ENCODE data around the gene SLC25A30. TPM values are rescaled to one million over a fixed set of nuclear protein-coding genes. Genes with fewer than 3 reads are reported as not detected.
"Not testable (repeated sequence)": the region's sequence is repeated elsewhere in the genome, so short reads cannot be mapped to it uniquely, and the experiment has no call there.

SLC25A30 gene
- total RNA-seq, 2 experiments from 2014 or later = 17.5 to 17.6 TPM

DNA sequence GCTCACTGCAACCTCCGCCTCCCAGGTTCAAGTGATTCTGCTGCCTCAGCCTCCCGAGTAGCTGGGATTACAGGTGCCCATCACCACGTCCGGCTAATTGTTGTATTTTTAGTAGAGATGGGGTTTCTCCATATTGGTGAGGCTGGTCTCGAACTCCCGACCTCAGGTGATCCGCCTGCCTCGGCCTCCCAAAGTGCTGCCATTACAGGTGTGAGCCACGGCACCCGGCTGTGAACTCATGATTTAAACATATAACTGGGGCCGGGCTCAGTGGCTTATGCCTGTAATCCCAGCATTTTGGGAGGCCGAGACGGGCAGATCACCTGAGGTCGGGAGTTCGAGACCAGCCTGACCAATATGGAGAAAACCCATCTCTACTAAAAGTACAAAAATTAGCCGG is 1.2 kb upstream of the SLC25A30 start:
- H3K36me3 Mint-ChIP-seq (ENCODE audit: low read depth); DNase-seq; H3K27me3 Mint-ChIP-seq; H3K27ac Mint-ChIP-seq; H3K9me3 Mint-ChIP-seq; H3K4me3 Mint-ChIP-seq: not testable (repeated sequence)
- CTCF ChIA-PET = interaction anchor here (3.7 kb wide), 1 partner anchor 46 kb away, joined by 17 read pairs; the partner anchor contains the start of gene COG3
- POLR2A ChIA-PET = interaction anchor here (1.3 kb wide), 1 partner anchor 25 kb away, joined by 4 read pairs; no protein-coding TSS in a partner anchor
- H3K4me1 Mint-ChIP-seq = peaks cover 18% of the 10 kb centered on the region

DNA sequence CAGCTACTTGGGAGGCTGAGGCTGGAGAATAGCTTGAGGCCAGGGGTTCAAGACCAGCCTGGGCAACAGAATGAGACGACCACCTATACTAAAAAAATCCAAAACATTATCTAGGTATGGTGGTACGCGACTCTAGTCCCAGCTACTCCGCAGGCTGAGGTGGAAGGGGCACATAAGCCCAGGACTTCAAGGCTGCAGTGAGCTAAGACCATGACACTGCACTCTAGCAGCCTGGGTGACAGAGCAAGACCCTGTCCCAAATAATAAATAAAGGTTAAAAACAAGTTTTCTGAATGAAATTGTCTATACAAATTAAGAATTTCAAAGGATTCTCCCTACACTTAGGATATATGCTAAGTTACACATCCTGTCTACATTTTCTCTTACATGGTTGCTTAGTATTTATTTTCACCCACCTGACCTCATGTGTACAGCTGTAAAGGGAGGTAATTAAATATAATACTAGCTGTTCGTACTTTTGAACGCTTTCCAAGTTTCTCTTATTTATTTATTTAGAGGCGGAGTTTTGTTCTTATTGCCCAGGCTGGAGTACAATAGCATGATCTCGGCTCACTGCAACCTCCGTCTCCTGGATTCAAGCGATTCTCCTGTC is 1.6 kb downstream of the SLC25A30 start:
- H3K36me3 Mint-ChIP-seq (ENCODE audit: low read depth) = peaks cover 7% of the 10 kb centered on the region
- POLR2A ChIA-PET = interaction anchor here (0.8 to 5.0 kb wide), 10 partner anchors 11 to 84 kb away, joined by 3 to 70 read pairs (median 14); partner anchors contain the start of genes COG3 and TPT1
- peak overlapping the region; percentile 85 for H3K4me3 Mint-ChIP-seq
- no peaks in the 10 kb centered on the region for H3K9me3 Mint-ChIP-seq
- CTCF ChIA-PET = interaction anchor here (0.6 to 3.7 kb wide), 10 partner anchors 12 to 149 kb away, joined by 3 to 30 read pairs (median 8); partner anchors contain the start of genes COG3 and TPT1
- H3K27me3 Mint-ChIP-seq = peaks cover 2% of the 10 kb centered on the region
- H3K27ac Mint-ChIP-seq = peak overlapping the region; percentile 96
- no peak for DNase-seq
- peaks cover 18% of the 10 kb centered on the region for H3K4me1 Mint-ChIP-seq

DNA sequence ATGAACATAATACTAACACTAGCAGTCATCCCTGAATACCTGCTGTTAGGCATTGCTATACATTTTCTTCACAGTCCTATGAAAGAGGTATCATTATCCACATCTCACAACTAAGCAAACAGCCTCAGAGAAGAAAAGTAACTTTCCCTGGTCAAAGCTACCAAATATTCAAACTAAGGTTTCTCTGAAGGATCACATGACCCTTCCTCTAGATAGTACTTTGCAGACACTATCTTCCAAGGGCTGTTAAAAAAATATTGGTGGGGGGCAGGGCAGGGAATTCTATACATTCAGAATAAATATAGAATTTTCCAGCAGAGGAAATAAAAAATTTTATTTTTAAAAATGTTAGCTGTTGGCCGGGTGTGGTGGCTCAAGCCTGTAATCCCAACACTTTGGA is 3.1 kb downstream of the SLC25A30 start:
- H3K4me3 Mint-ChIP-seq = peak overlapping the region; percentile 19
- peaks cover 21% of the 10 kb centered on the region for H3K4me1 Mint-ChIP-seq
- ChIA-PET CTCF (interaction anchor here (0.7 to 3.6 kb wide), 3 partner anchors 11 to 310 kb away, joined by 4 to 11 read pairs (median 7); no protein-coding TSS in a partner anchor), POLR2A (interaction anchor here (1.7 to 5.0 kb wide), 2 partner anchors 10 to 19 kb away, joined by 7 to 41 read pairs; no protein-coding TSS in a partner anchor)
- H3K9me3 Mint-ChIP-seq = no peaks in the 10 kb centered on the region
- no peak for DNase-seq
- H3K36me3 Mint-ChIP-seq (ENCODE audit: low read depth) = peaks cover 16% of the 10 kb centered on the region
- H3K27ac Mint-ChIP-seq = no peak overlapping the region
- peaks cover 2% of the 10 kb centered on the region for H3K27me3 Mint-ChIP-seq

DNA sequence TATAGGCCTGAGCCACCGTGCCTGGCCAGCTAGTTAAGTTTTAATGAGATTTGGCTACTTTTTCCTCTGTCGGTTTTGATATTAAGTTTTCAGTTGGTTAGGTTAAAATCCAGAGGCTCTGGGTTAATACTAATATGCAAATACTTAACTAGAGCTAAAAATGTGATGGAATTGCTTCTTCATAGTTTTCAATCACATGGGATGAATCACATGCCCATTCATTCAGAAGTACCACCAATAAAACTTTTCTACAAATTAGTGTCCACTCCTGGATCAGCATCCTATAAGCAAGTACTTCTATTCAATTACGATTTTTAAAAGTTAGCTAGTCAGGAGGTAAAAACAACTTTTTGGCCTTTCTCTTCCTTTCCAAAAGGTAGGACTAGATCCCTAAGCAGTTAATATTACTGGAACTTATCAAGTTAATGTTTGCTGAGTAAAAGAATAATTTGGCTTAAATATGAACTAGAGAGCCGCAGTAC is 4.3 kb downstream of the SLC25A30 start:
- Mint-ChIP-seq H3K27me3 (peaks cover 2% of the 10 kb centered on the region), H3K9me3 (no peaks in the 10 kb centered on the region), H3K4me3 (no peak overlapping the region), H3K27ac (no peak overlapping the region), H3K36me3 (ENCODE audit: low read depth) (peaks cover 20% of the 10 kb centered on the region), H3K4me1 (peaks cover 24% of the 10 kb centered on the region)
- ChIA-PET POLR2A (interaction anchor here (1.0 kb wide), 1 partner anchor 19 kb away, joined by 4 read pairs; no protein-coding TSS in a partner anchor), CTCF (interaction anchor here (1.3 to 2.8 kb wide), 3 partner anchors 25 to 43 kb away, joined by 3 to 10 read pairs (median 7); no protein-coding TSS in a partner anchor)
- DNase-seq = no peak

- Mint-ChIP-seq H3K27me3 (no peaks in the 10 kb centered on the region), H3K36me3 (ENCODE audit: low read depth) (peaks cover 30% of the 10 kb centered on the region), H3K4me1 (peaks cover 24% of the 10 kb centered on the region), H3K27ac (no peak overlapping the region), H3K9me3 (no peaks in the 10 kb centered on the region), H3K4me3 (no peak overlapping the region)
- CTCF ChIA-PET = interaction anchor here (1.3 to 2.8 kb wide), 2 partner anchors 27 to 41 kb away, joined by 3 to 10 read pairs; no protein-coding TSS in a partner anchor
- no peak for DNase-seq
- POLR2A ChIA-PET = interaction anchor here (1.3 to 1.5 kb wide), 2 partner anchors 13 to 14 kb away, joined by 3 to 4 read pairs; no protein-coding TSS in a partner anchor
Measured at GRCh38 chr13:45412274-45413049, 5.7 kb downstream of the SLC25A30 start.

GRCh38 chr13:45411631-45412030 is 6.5 kb downstream of the SLC25A30 start:
- peaks cover 33% of the 10 kb centered on the region for H3K36me3 Mint-ChIP-seq (ENCODE audit: low read depth)
- CTCF ChIA-PET = interaction anchor here (2.8 kb wide), 1 partner anchor 40 kb away, joined by 10 read pairs; no protein-coding TSS in a partner anchor
- DNase-seq = no peak
- POLR2A ChIA-PET = interaction anchor here (1.3 to 1.5 kb wide), 2 partner anchors 12 to 13 kb away, joined by 3 to 4 read pairs; no protein-coding TSS in a partner anchor
- H3K27ac Mint-ChIP-seq = no peak overlapping the region
- H3K27me3 Mint-ChIP-seq = no peaks in the 10 kb centered on the region
- H3K9me3 Mint-ChIP-seq = no peaks in the 10 kb centered on the region
- peaks cover 19% of the 10 kb centered on the region for H3K4me1 Mint-ChIP-seq
- no peak overlapping the region for H3K4me3 Mint-ChIP-seq

DNA sequence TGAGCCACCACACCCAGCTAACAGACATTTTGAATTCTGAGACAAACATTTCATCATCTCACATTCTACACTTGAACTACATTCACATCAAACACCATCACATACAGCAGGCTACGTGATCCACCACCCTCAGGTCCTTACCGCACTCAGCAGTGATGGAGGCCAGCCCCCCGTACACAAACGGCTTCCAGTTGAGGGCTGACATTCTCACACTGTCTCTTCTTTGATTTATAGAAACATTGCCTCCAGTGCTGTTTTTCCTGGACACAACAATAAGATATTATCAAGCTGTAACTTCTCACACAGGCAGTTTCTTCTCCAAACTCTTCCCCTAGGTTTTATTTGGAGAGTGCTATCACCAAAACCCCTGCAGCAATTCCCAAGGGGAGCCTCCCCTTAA is 7.0 kb downstream of the SLC25A30 start:
- CTCF ChIA-PET = interaction anchor here (2.8 kb wide), 1 partner anchor 40 kb away, joined by 10 read pairs; no protein-coding TSS in a partner anchor
- no peak overlapping the region for H3K4me3 Mint-ChIP-seq
- peaks cover 23% of the 10 kb centered on the region for H3K4me1 Mint-ChIP-seq
- DNase-seq = no peak
- peaks cover 37% of the 10 kb centered on the region for H3K36me3 Mint-ChIP-seq (ENCODE audit: low read depth)
- H3K27ac Mint-ChIP-seq = no peak overlapping the region
- no peaks in the 10 kb centered on the region for H3K27me3 Mint-ChIP-seq
- POLR2A ChIA-PET = interaction anchor here (0.7 to 1.5 kb wide), 2 partner anchors 8 to 13 kb away, joined by 3 to 4 read pairs; no protein-coding TSS in a partner anchor
- H3K9me3 Mint-ChIP-seq = no peaks in the 10 kb centered on the region

GRCh38 chr13:45410466-45410865 is 7.7 kb downstream of the SLC25A30 start:
- peaks cover 41% of the 10 kb centered on the region for H3K36me3 Mint-ChIP-seq (ENCODE audit: low read depth)
- H3K4me3 Mint-ChIP-seq = no peak overlapping the region
- ChIA-PET CTCF (interaction anchor here (0.9 kb wide), 1 partner anchor 39 kb away, joined by 4 read pairs; no protein-coding TSS in a partner anchor), POLR2A (interaction anchor here (0.7 kb wide), 1 partner anchor 7 kb away, joined by 3 read pairs; no protein-coding TSS in a partner anchor)
- H3K27me3 Mint-ChIP-seq = no peaks in the 10 kb centered on the region
- DNase-seq = no peak
- H3K4me1 Mint-ChIP-seq = peaks cover 23% of the 10 kb centered on the region
- H3K9me3 Mint-ChIP-seq = no peaks in the 10 kb centered on the region
- H3K27ac Mint-ChIP-seq = no peak overlapping the region

GRCh38 chr13:45410001-45410400 is 8.2 kb downstream of the SLC25A30 start:
- Mint-ChIP-seq H3K27ac (no peak overlapping the region), H3K4me3 (no peak overlapping the region), H3K4me1 (peaks cover 21% of the 10 kb centered on the region), H3K27me3 (no peaks in the 10 kb centered on the region), H3K36me3 (ENCODE audit: low read depth) (peaks cover 43% of the 10 kb centered on the region), H3K9me3 (no peaks in the 10 kb centered on the region)
- CTCF ChIA-PET = interaction anchor here (0.9 kb wide), 1 partner anchor 39 kb away, joined by 4 read pairs; no protein-coding TSS in a partner anchor
- DNase-seq = no peak
- POLR2A ChIA-PET = no interaction called here

DNA sequence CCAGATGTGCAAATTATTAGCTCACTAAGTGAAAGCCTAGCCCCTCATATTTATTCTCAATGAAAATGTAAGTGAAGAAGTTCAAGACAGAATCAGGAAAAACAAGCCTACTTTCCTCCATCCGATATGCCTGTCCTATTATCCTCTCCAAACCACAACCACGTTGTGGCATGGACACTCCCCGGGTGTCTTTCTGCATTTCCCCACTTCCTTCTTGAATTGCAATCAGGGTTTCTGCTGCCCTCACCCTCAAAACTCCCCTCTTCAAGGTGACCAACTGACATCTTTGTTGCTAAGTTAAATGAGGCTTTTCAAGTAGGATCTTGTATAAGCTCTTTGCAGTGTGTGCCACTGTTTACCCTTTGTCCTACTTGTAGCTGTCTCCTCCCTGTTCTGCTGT is 11.8 kb downstream of the SLC25A30 start:
- ChIA-PET POLR2A (interaction anchor here (6.3 kb wide), 1 partner anchor 10 kb away, joined by 41 read pairs; the partner anchor contains the start of gene SLC25A30), CTCF (interaction anchor here (0.9 to 1.1 kb wide), 2 partner anchors 13 to 35 kb away, joined by 3 to 4 read pairs; no protein-coding TSS in a partner anchor)
- H3K9me3 Mint-ChIP-seq = no peaks in the 10 kb centered on the region
- H3K4me1 Mint-ChIP-seq = peaks cover 22% of the 10 kb centered on the region
- H3K36me3 Mint-ChIP-seq (ENCODE audit: low read depth) = peaks cover 57% of the 10 kb centered on the region
- no peak overlapping the region for H3K4me3 Mint-ChIP-seq
- no peaks in the 10 kb centered on the region for H3K27me3 Mint-ChIP-seq
- H3K27ac Mint-ChIP-seq = no peak overlapping the region
- DNase-seq = no peak

DNA sequence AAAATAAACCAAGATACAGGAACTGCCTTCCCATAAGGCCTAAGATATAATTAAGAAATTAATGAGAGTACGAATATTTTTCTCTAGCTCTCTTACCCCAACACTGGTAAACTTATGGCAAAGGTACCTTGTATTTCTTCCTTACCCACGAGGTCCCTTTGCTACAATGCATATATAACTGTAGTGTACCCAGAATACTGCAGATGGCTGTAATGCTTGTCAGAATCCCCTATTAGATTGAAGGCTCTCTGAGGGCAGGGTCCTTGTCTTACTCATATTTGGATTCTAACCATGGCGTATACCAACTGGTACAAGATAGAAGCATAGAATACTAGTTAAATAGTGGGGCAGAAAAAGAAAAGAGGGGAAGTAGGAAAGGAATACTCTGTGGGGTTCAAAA is 15.1 kb downstream of the SLC25A30 start:
- Mint-ChIP-seq H3K36me3 (ENCODE audit: low read depth) (peaks cover 58% of the 10 kb centered on the region), H3K4me1 (peaks cover 41% of the 10 kb centered on the region), H3K9me3 (no peaks in the 10 kb centered on the region), H3K27me3 (no peaks in the 10 kb centered on the region), H3K4me3 (no peak overlapping the region), H3K27ac (no peak overlapping the region)
- ChIA-PET POLR2A (interaction anchor here (0.5 to 6.3 kb wide), 3 partner anchors 8 to 46 kb away, joined by 3 to 41 read pairs (median 3); partner anchors contain the start of gene SLC25A30), CTCF (interaction anchor here (2.0 to 2.6 kb wide), 2 partner anchors 14 to 31 kb away, joined by 4 to 11 read pairs; partner anchors contain the start of gene SLC25A30)
- DNase-seq = no peak

- CTCF ChIA-PET = interaction anchor here (2.0 kb wide), 1 partner anchor 31 kb away, joined by 4 read pairs; no protein-coding TSS in a partner anchor
- Mint-ChIP-seq H3K4me1 (peaks cover 43% of the 10 kb centered on the region), H3K9me3 (peaks cover 4% of the 10 kb centered on the region), H3K36me3 (ENCODE audit: low read depth) (peaks cover 58% of the 10 kb centered on the region), H3K4me3 (no peak overlapping the region), H3K27ac (no peak overlapping the region), H3K27me3 (no peaks in the 10 kb centered on the region)
- POLR2A ChIA-PET = interaction anchor here (0.8 to 6.3 kb wide), 2 partner anchors 14 to 46 kb away, joined by 3 to 41 read pairs; partner anchors contain the start of gene SLC25A30
- no peak for DNase-seq
Measured at GRCh38 chr13:45402641-45403040, 15.5 kb downstream of the SLC25A30 start.

All from activated CD4-positive, alpha-beta memory T cell treated with anti-CD3 and anti-CD28 coated beads, Interleukin-2, amount 10 ng/mL, durations not matched to agents 7 days and 5 days (primary cell).